SK-N-SH (cell line): ENCODE measurements around the gene CCL26.
"Not testable (repeated sequence)": the region's sequence is repeated elsewhere in the genome, so short reads cannot be mapped to it uniquely, and the experiment has no call there.

Experiments used
- NRF1 ChIP-seq: IDR thresholded peaks from 2 replicates; pipeline ENCODE4 v1.6.1; 2012; ENCODE audit warnings: low read depth, mild to moderate bottlenecking, low read length
- TF ChIP-seq, protein P1 (sequence below): fragments of 200-600 bp; sonication (generic); IDR thresholded peaks from 2 replicates; pipeline ENCODE4 v1.6.1; 2017; ENCODE audit warnings: antibody characterized with exemption, mild to moderate bottlenecking, moderate library complexity
- TF ChIP-seq, protein P2 (sequence below): IDR thresholded peaks from 2 replicates; pipeline ENCODE4 v1.4.0; 2012; ENCODE audit warnings: low read depth

GRCh38 chr7:75779035-75779434, 7.0 kb upstream of the CCL26 start:
- TF ChIP-seq, protein P1, sequence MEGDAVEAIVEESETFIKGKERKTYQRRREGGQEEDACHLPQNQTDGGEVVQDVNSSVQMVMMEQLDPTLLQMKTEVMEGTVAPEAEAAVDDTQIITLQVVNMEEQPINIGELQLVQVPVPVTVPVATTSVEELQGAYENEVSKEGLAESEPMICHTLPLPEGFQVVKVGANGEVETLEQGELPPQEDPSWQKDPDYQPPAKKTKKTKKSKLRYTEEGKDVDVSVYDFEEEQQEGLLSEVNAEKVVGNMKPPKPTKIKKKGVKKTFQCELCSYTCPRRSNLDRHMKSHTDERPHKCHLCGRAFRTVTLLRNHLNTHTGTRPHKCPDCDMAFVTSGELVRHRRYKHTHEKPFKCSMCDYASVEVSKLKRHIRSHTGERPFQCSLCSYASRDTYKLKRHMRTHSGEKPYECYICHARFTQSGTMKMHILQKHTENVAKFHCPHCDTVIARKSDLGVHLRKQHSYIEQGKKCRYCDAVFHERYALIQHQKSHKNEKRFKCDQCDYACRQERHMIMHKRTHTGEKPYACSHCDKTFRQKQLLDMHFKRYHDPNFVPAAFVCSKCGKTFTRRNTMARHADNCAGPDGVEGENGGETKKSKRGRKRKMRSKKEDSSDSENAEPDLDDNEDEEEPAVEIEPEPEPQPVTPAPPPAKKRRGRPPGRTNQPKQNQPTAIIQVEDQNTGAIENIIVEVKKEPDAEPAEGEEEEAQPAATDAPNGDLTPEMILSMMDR, result not testable (repeated sequence)
- TF ChIP-seq, protein P2, sequence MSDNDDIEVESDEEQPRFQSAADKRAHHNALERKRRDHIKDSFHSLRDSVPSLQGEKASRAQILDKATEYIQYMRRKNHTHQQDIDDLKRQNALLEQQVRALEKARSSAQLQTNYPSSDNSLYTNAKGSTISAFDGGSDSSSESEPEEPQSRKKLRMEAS, result not testable (repeated sequence)
- TF ChIP-seq NRF1, result not testable (repeated sequence)
